Trophoblast cell (in vitro differentiated cells and primary cell): ENCODE results near the gene FARP2.
A peak's percentile ranks its signal among the peaks of the same experiment; 100 is the strongest.

Source experiments
- DNase-seq, 2 donors: peaks; one replicate each; pipeline ENCODE4 v3.0.0-alpha.2; 2016
- H2AFZ ChIP-seq: 2 replicates; pipeline ENCODE4 v1.6.1; 2013; ENCODE audit warnings: low read length, moderate library complexity, mild to moderate bottlenecking; ENCODE audit not compliant: insufficient read depth, poor library complexity
- H2AK5ac ChIP-seq: 2 replicates; pipeline ENCODE4 v1.6.1; 2013; ENCODE audit warnings: mild to moderate bottlenecking, low read length
- H2BK120ac ChIP-seq: 2 replicates; pipeline ENCODE4 v1.6.1; 2013; ENCODE audit warnings: low read length, mild to moderate bottlenecking, moderate library complexity; ENCODE audit not compliant: insufficient read depth, poor library complexity
- H2BK12ac ChIP-seq: 2 replicates; pipeline ENCODE4 v1.6.1; 2013; ENCODE audit warnings: mild to moderate bottlenecking, low read length, moderate library complexity
- H2BK5ac ChIP-seq: 2 replicates; pipeline ENCODE4 v1.6.1; 2013; ENCODE audit warnings: low read length, low read depth, moderate library complexity, mild to moderate bottlenecking; ENCODE audit not compliant: poor library complexity
- H3K14ac ChIP-seq: 2 replicates; pipeline ENCODE4 v1.6.1; 2013; ENCODE audit warnings: mild to moderate bottlenecking, low read length
- H3K18ac ChIP-seq: 2 replicates; pipeline ENCODE4 v1.6.1; 2013; ENCODE audit warnings: mild to moderate bottlenecking, low read length
- H3K23ac ChIP-seq: 2 replicates; pipeline ENCODE4 v1.6.1; 2013; ENCODE audit warnings: low read length
- H3K27ac ChIP-seq: 2 replicates; pipeline ENCODE4 v1.5.1; 2013; ENCODE audit warnings: low read depth, mild to moderate bottlenecking, inconsistent platforms, low read length, moderate library complexity
- H3K27me3 ChIP-seq: 2 replicates; pipeline ENCODE4 v1.6.1; 2013; ENCODE audit warnings: inconsistent platforms, mild to moderate bottlenecking, low read length, moderate library complexity; ENCODE audit not compliant: insufficient read depth
- H3K36me3 ChIP-seq, 2 experiments: 1 replicate in 1 of 2; 2 replicates in 1 of 2; pipeline ENCODE4 v1.6.1; 2013; ENCODE audit warnings: low read length in 2 of 2, mild to moderate bottlenecking in 2 of 2, moderate library complexity in 1 of 2; ENCODE audit not compliant: insufficient read depth in 2 of 2, control insufficient read depth in 1 of 2
- H3K4ac ChIP-seq: 2 replicates; pipeline ENCODE4 v1.6.1; 2013; ENCODE audit warnings: low read depth, mild to moderate bottlenecking, low read length, moderate library complexity
- H3K4me1 ChIP-seq, 2 experiments: 1 replicate in 1 of 2; 2 replicates in 1 of 2; pipeline ENCODE4 v1.6.1; 2013; ENCODE audit warnings: low read length in 2 of 2, mild to moderate bottlenecking in 2 of 2, moderate library complexity in 1 of 2; ENCODE audit not compliant: insufficient read depth in 2 of 2, control insufficient read depth in 1 of 2
- H3K4me2 ChIP-seq: 2 replicates; pipeline ENCODE4 v1.6.1; 2013; ENCODE audit warnings: inconsistent platforms, mild to moderate bottlenecking, low read length, moderate library complexity
- H3K4me3 ChIP-seq: 2 replicates; pipeline ENCODE4 v1.5.1; 2013; ENCODE audit warnings: mild to moderate bottlenecking, low read depth, low read length, inconsistent platforms
- H3K79me1 ChIP-seq: one replicate; pipeline ENCODE4 v1.6.1; 2013; ENCODE audit warnings: low read length
- H3K79me2 ChIP-seq: 2 replicates; pipeline ENCODE4 v1.6.1; 2013; ENCODE audit warnings: low read length, mild to moderate bottlenecking; ENCODE audit not compliant: control insufficient read depth, insufficient read depth, poor library complexity
- H3K9ac ChIP-seq: 2 replicates; pipeline ENCODE4 v1.6.1; 2013; ENCODE audit warnings: mild to moderate bottlenecking, low read length
- H3K9me3 ChIP-seq: 2 replicates; pipeline ENCODE4 v1.6.1; 2013; ENCODE audit warnings: low read depth, mild to moderate bottlenecking, control low read depth, inconsistent platforms, low read length; ENCODE audit not compliant: insufficient read depth
- H4K12ac ChIP-seq: 2 replicates; pipeline ENCODE4 v1.6.1; 2013; ENCODE audit warnings: low read depth, mild to moderate bottlenecking, low read length, moderate library complexity
- H4K8ac ChIP-seq: 2 replicates; pipeline ENCODE4 v1.6.1; 2013; ENCODE audit warnings: low read depth, mild to moderate bottlenecking, low read length, moderate library complexity
- H4K91ac ChIP-seq: one replicate; pipeline ENCODE4 v1.6.1; 2013; ENCODE audit warnings: low read depth, mild to moderate bottlenecking, low read length, moderate library complexity
- WGBS: extraction: QIAGEN DNeasy Blood & Tissue Kit; methylation state at CpG from one replicate; pipeline ENCODE4 v1.1.7; 2013; ENCODE audit warnings: missing lambda C conversion rate; ENCODE audit not compliant: insufficient read length, insufficient coverage; ENCODE audit errors: extremely low coverage; 5-methylcytosine and 5-hydroxymethylcytosine counted together

Gene FARP2

DNA sequence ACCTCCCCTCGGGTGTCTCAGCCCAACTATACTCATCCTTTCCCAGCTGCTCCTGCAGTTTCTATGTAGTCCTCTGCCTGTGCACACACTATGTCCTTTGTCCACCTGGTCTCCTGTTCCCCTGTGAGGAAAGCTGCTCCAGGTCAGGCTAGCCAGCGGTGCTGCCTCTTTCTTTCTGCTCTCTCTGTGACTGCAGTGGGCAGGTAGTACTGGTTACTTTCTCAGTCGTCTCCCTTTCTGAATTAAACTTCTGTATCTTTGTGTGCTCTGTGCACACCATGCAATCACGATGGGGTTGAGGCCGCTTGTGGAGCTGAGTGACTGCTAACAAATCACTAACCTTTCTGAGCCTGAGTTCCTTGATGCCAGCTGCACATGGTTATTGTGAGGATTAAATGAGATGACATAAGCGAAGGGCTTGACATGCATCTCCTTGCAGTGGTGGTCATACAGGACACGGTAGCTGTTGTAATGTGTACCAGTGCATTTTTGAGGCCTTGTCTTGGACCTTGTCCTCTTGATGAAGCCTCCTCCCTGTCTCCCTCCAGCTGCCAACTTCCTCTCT is 3.5 kb downstream of the FARP2 start:
- Histone ChIP-seq H3K36me3 (peaks cover 3 to 5% of the 10 kb centered on the region in 2 experiments), H3K27ac (no peak overlapping the region), H4K8ac (no peak overlapping the region), H3K23ac (no peak overlapping the region), H2AFZ (no peak overlapping the region), H3K18ac (peak overlapping the region; percentile 74), H3K79me1 (peaks cover 8% of the 10 kb centered on the region), H2BK5ac (no peak overlapping the region), H3K79me2 (peaks cover 6% of the 10 kb centered on the region), H3K9ac (no peak overlapping the region), H3K27me3 (no peaks in the 10 kb centered on the region), H4K12ac (no peak overlapping the region), H3K4me1 (peaks cover 7 to 8% of the 10 kb centered on the region in 2 experiments), H2AK5ac (no peak overlapping the region), H3K14ac (no peak overlapping the region), H3K4me2 (no peak overlapping the region), H2BK120ac (no peak overlapping the region), H2BK12ac (no peak overlapping the region), H3K4ac (peak overlapping the region; percentile 29), H3K9me3 (no peaks in the 10 kb centered on the region), H3K4me3 (no peak overlapping the region), H4K91ac (no peak overlapping the region)
- WGBS: no CpG with 5 or more reads among the region's 7 CpGs
- no peak for DNase-seq

DNA sequence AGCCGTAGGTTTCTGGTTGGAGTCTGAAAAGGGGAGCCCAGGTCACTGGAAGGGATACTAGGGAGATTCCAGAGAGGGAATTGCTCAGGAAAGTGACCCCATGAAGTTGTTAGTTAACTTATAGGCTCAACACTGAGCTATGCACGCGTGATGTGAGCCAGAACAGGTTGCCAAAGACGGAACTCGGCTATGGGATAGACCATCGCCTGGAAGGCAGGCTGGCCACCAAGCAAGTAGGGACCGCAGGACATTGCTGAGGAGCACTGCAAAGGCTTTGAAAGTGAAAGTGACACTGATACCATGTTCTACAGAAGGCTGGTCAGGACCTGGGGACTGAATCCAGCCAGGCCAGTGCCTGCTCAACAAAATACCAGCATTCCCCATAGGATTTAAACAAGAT is 7.3 kb downstream of the FARP2 start:
- H3K9ac ChIP-seq: no peak overlapping the region
- WGBS: no CpG with 5 or more reads among the region's 7 CpGs
- H3K79me1 ChIP-seq: no peaks in the 10 kb centered on the region
- H2AFZ ChIP-seq: no peak overlapping the region
- H3K36me3 ChIP-seq: peaks cover 0 to 3% of the 10 kb centered on the region in 2 experiments
- no peak for DNase-seq
- no peaks in the 10 kb centered on the region for H3K4me1 ChIP-seq
- no peak overlapping the region for H3K4me3 ChIP-seq
- no peaks in the 10 kb centered on the region for H3K27me3 ChIP-seq
- H3K23ac ChIP-seq: no peak overlapping the region
- H3K4me2 ChIP-seq: no peak overlapping the region
- no peak overlapping the region for H3K14ac ChIP-seq
- no peak overlapping the region for H2AK5ac ChIP-seq
- H2BK120ac ChIP-seq: no peak overlapping the region
- H4K8ac ChIP-seq: no peak overlapping the region
- H3K27ac ChIP-seq: no peak overlapping the region
- H2BK5ac ChIP-seq: no peak overlapping the region
- no peaks in the 10 kb centered on the region for H3K9me3 ChIP-seq
- H3K18ac ChIP-seq: no peak overlapping the region
- H3K79me2 ChIP-seq: no peaks in the 10 kb centered on the region
- H4K12ac ChIP-seq: no peak overlapping the region
- H3K4ac ChIP-seq: no peak overlapping the region
- no peak overlapping the region for H2BK12ac ChIP-seq
- H4K91ac ChIP-seq: no peak overlapping the region

DNA sequence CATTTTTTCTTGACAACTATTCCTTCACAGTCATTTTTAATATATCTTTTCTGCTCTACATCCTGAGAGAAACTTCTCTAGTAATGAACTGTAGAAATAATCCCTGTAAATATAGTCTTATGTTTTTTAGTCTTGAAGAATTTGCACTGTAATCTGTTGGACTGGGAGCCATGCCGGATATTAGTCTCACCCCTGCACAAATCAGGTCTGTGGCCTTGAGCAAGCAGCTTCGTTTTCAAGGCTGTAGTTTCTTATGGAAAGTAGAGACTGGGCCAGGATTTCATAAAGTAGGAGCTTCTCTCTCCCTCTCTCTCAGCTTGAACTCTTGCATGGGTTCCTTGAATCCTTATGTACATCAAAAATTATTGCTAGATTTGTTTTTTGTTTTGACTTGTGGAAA is 8.7 kb downstream of the FARP2 start:
- no peak for DNase-seq
- Histone ChIP-seq H3K14ac (no peak overlapping the region), H3K9ac (no peak overlapping the region), H3K27ac (no peak overlapping the region), H3K36me3 (peaks cover 0 to 3% of the 10 kb centered on the region in 2 experiments), H3K79me2 (no peaks in the 10 kb centered on the region), H2AFZ (no peak overlapping the region), H3K4me1 (no peaks in the 10 kb centered on the region), H4K12ac (no peak overlapping the region), H3K79me1 (no peaks in the 10 kb centered on the region), H3K4ac (no peak overlapping the region), H3K23ac (no peak overlapping the region), H2BK5ac (no peak overlapping the region), H2BK120ac (no peak overlapping the region), H3K27me3 (no peaks in the 10 kb centered on the region), H4K8ac (no peak overlapping the region), H3K4me2 (no peak overlapping the region), H2AK5ac (no peak overlapping the region), H4K91ac (no peak overlapping the region), H3K9me3 (no peaks in the 10 kb centered on the region), H2BK12ac (no peak overlapping the region), H3K4me3 (no peak overlapping the region), H3K18ac (no peak overlapping the region)
- WGBS: no CpG with 5 or more reads among the region's 2 CpGs

DNA sequence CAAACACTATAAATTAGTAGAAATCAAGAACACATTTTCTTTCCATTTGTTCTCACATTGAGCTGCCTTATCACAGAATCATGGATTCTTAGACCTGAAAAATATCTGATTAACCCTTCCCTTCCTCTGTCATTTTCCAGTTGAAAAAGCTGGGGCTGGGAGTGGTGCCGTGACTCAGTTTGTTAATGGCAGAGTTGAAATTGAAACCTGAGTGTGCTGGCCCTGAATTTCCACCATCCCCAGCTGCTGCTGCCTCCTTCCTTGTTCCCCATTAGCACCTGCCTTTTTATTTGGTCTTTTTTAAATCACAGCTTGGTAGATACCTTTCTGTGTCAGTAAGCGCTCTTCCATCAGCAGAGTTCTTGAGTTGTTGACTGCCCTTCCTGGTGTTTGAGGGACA is 10.6 kb downstream of the FARP2 start:
- no peak overlapping the region for H2BK120ac ChIP-seq
- no peaks in the 10 kb centered on the region for H3K79me2 ChIP-seq
- no CpG with 5 or more reads among the region's 2 CpGs for WGBS

More for the DNA sequence above, 10.6 kb downstream of the FARP2 start:
- Histone ChIP-seq H4K12ac (no peak overlapping the region), H3K4ac (no peak overlapping the region), H4K8ac (no peak overlapping the region), H2BK12ac (no peak overlapping the region), H3K4me3 (no peak overlapping the region), H3K36me3 (peaks cover 0 to 3% of the 10 kb centered on the region in 2 experiments), H2AFZ (no peak overlapping the region), H3K9me3 (no peaks in the 10 kb centered on the region), H3K4me2 (no peak overlapping the region), H3K9ac (no peak overlapping the region), H3K18ac (no peak overlapping the region), H3K27me3 (no peaks in the 10 kb centered on the region), H3K23ac (no peak overlapping the region), H2BK5ac (no peak overlapping the region), H3K14ac (no peak overlapping the region), H4K91ac (no peak overlapping the region), H3K4me1 (no peaks in the 10 kb centered on the region), H2AK5ac (no peak overlapping the region), H3K79me1 (no peaks in the 10 kb centered on the region), H3K27ac (no peak overlapping the region)
- no peak for DNase-seq
